Subcutaneous adipose tissue (tissue), 4 donors: ENCODE data around the gene NTF3. TPM values are rescaled to one million over a fixed set of nuclear protein-coding genes. Genes with fewer than 3 reads are reported as not detected.

ENCODE experiments used
- CTCF ChIP-seq: fragments of 450-650 bp; IDR thresholded peaks from one replicate; pipeline ENCODE4 v1.5.1; 2016; ENCODE audit warnings: low read depth, mild to moderate bottlenecking, control low read depth, antibody characterized with exemption, moderate library complexity
- total RNA-seq, 4 donors: library from RNA; depleted of rRNA; stranded (reverse); fragments of >200 nt; gene quantifications; one replicate each; pipeline ENCODE4 v1.1.0, GENCODE V29; 2016

NTF3 gene
- total RNA-seq, 4 donors from 2014 or later: not detected

GRCh38 chr12:5535541-5535940 lies 103.6 kb downstream of the NTF3 start:
- no peak for TF ChIP-seq CTCF

GRCh38 chr12:5537771-5538170 lies 105.9 kb downstream of the NTF3 start:
- TF ChIP-seq CTCF: no peak
